Gastrocnemius medialis (tissue), 4 donors: ENCODE measurements around the gene PARD6A. TPM values are rescaled to one million over a fixed set of nuclear protein-coding genes. Genes with fewer than 3 reads are reported as not detected.
A peak's percentile ranks its signal among the peaks of the same experiment; 100 is the strongest.

Experiments
- ATAC-seq, 2 donors: fragments of 150-250 bp; one replicate each; pipeline ENCODE4 v1.9.1; 2016
- DNase-seq, 2 donors: peaks; one replicate each; pipeline ENCODE4 v3.0.0-alpha.2; 2019
- H3K27ac ChIP-seq, 4 donors: fragments of 200-600 bp; sonication (generic); 1 replicate in 1 of 4; 2 replicates in 3 of 4; pipeline ENCODE4 v1.5.1; 2016 to 2018; ENCODE audit warnings: mild to moderate bottlenecking in 2 of 4, moderate library complexity in 1 of 4
- H3K27me3 ChIP-seq, 3 donors: fragments of 200-600 bp; sonication (generic) in 2 of 3; 1 replicate in 1 of 3; 2 replicates in 2 of 3; pipeline versions ENCODE4 v1.5.1 to v1.6.0; 2016 to 2019; ENCODE audit warnings: mild to moderate bottlenecking in 1 of 3, moderate library complexity in 1 of 3
- H3K36me3 ChIP-seq, 2 donors: fragments of 200-600 bp; sonication (generic) in 1 of 2; one replicate each; pipeline ENCODE4 v1.5.1; 2017 to 2018
- H3K4me1 ChIP-seq, 2 donors: fragments of 200-600 bp; sonication (generic) in 1 of 2; one replicate each; pipeline ENCODE4 v1.5.1; 2016 to 2017; ENCODE audit warnings: mild to moderate bottlenecking in 2 of 2
- H3K4me3 ChIP-seq, 4 donors: fragments of 200-600 bp; sonication (generic) in 3 of 4; 1 replicate in 1 of 4; 2 replicates in 3 of 4; pipeline ENCODE4 v1.5.1; 2016 to 2019; ENCODE audit warnings: mild to moderate bottlenecking in 2 of 4
- H3K9me3 ChIP-seq, 3 donors: fragments of 200-600 bp; sonication (generic) in 2 of 3; 1 replicate in 1 of 3; 2 replicates in 2 of 3; pipeline ENCODE4 v1.5.1; 2016 to 2019
- CTCF ChIP-seq, 5 experiments: fragments of 450-650 bp in 3 of 5; fragments of 200-600 bp in 2 of 5; sonication (generic) in 2 of 5; IDR thresholded peaks in 4 of 5; conservative IDR thresholded peaks in 1 of 5; 1 replicate in 4 of 5; 2 replicates in 1 of 5; pipeline ENCODE4 v1.5.1; 2016 to 2019; ENCODE audit warnings: antibody characterized with exemption in 5 of 5, mild to moderate bottlenecking in 3 of 5, moderate library complexity in 3 of 5
- POLR2A ChIP-seq, 2 donors: fragments of 450-650 bp; IDR thresholded peaks; one replicate each; pipeline ENCODE4 v1.6.1; 2017; ENCODE audit warnings: antibody characterized with exemption in 2 of 2, mild to moderate bottlenecking in 2 of 2, moderate library complexity in 2 of 2
- in situ Hi-C, 4 donors: fragments of 200-750 bp; cut with MboI; loops; one replicate each; pipeline versions ENCODE4 v1.15.0 to v1.8.0; 2017; ENCODE audit warnings: low sequenced_read_pairs in 4 of 4
- intact Hi-C: fragments of 100-400 bp; cut with DNase I; formaldehyde crosslinking; loops from one replicate; pipeline ENCODE4 v1.15.1; 2023; ENCODE audit warnings: low total_unique reads
- total RNA-seq, 4 donors: library from RNA; depleted of rRNA; stranded (reverse); fragments of >200 nt; gene quantifications; one replicate each; pipeline versions ENCODE4 v1.1.0 to v1.2.3, GENCODE V29; 2016

Gene PARD6A
- total RNA-seq, 4 donors from 2014 or later, result 2.7 to 17.3 (median 12.5) TPM

GRCh38 chr16:67645397-67646121 lies 15.2 kb upstream of the PARD6A start:
- in situ Hi-C loops, result loop anchor here in 2 of 4 donors (10.0 to 25.0 kb wide), 2 partner anchors 101 to 133 kb away; no protein-coding TSS in a partner anchor

GRCh38 chr16:67647111-67647651 lies 13.6 kb upstream of the PARD6A start:
- Histone ChIP-seq H3K4me1 (peaks cover 2 to 11% of the 10 kb centered on the region in 2 donors), H3K9me3 (no peaks in the 10 kb centered on the region), H3K27ac (no peak overlapping the region), H3K27me3 (peaks cover 61 to 67% (median 66%) of the 10 kb centered on the region in 3 donors), H3K4me3 (no peak overlapping the region), H3K36me3 (no peaks in the 10 kb centered on the region)
- intact Hi-C loops, result no loop called here
- in situ Hi-C loops, result loop anchor here in 2 of 4 donors (10.0 to 25.0 kb wide), 2 partner anchors 102 to 135 kb away; no protein-coding TSS in a partner anchor
- no peak for DNase-seq
- TF ChIP-seq POLR2A (IDR thresholded peaks at IDR 0.05) (no peak), CTCF (IDR thresholded peaks at IDR 0.05 in 4 of 5, conservative IDR thresholded peaks at IDR 0.05 in 1 of 5) (no peak)
- no peak for ATAC-seq

More at GRCh38 chr16:67645397-67646121, 15.2 kb upstream of the PARD6A start:
- Histone ChIP-seq H3K27me3 (peaks cover 47 to 54% (median 52%) of the 10 kb centered on the region in 3 donors), H3K27ac (no peak overlapping the region), H3K4me3 (peak overlapping the region in 1 of 4 donors; percentile 44), H3K36me3 (no peaks in the 10 kb centered on the region), H3K9me3 (no peaks in the 10 kb centered on the region), H3K4me1 (peaks cover 9 to 27% of the 10 kb centered on the region in 2 donors)
- intact Hi-C loops, result loop anchor here (2.0 kb wide), 1 partner anchor 99 kb away; no protein-coding TSS in a partner anchor
- TF ChIP-seq POLR2A (IDR thresholded peaks at IDR 0.05) (no peak), CTCF (IDR thresholded peaks at IDR 0.05 in 4 of 5, conservative IDR thresholded peaks at IDR 0.05 in 1 of 5) (no peak)
- DNase-seq (no peak), ATAC-seq (no peak)

- intact Hi-C loops, result no loop called here
- Histone ChIP-seq H3K27ac (no peak overlapping the region), H3K27me3 (peaks cover 64 to 71% (median 70%) of the 10 kb centered on the region in 3 donors), H3K4me1 (peaks cover 0 to 6% of the 10 kb centered on the region in 2 donors), H3K36me3 (no peaks in the 10 kb centered on the region), H3K9me3 (no peaks in the 10 kb centered on the region), H3K4me3 (no peak overlapping the region)
- in situ Hi-C loops, result loop anchor here in 2 of 4 donors (10.0 to 25.0 kb wide), 2 partner anchors 103 to 135 kb away; no protein-coding TSS in a partner anchor
- ATAC-seq (no peak), DNase-seq (no peak)
- no peak for TF ChIP-seq CTCF (IDR thresholded peaks at IDR 0.05 in 4 of 5, conservative IDR thresholded peaks at IDR 0.05 in 1 of 5)
- TF ChIP-seq POLR2A (IDR thresholded peaks at IDR 0.05), result no peak
These were observed 13.1 kb upstream of the PARD6A start for GRCh38 chr16:67647681-67648080.

- Histone ChIP-seq H3K27me3 (peaks cover 65 to 72% (median 71%) of the 10 kb centered on the region in 3 donors), H3K9me3 (no peaks in the 10 kb centered on the region), H3K36me3 (no peaks in the 10 kb centered on the region), H3K27ac (no peak overlapping the region), H3K4me3 (no peak overlapping the region), H3K4me1 (peaks cover 1 to 6% of the 10 kb centered on the region in 2 donors)
- no peak for ATAC-seq
- in situ Hi-C loops (loop anchor here in 2 of 4 donors (10.0 to 25.0 kb wide), 2 partner anchors 103 to 136 kb away; no protein-coding TSS in a partner anchor), intact Hi-C loops (no loop called here)
- TF ChIP-seq POLR2A (IDR thresholded peaks at IDR 0.05) (no peak), CTCF (IDR thresholded peaks at IDR 0.05 in 4 of 5, conservative IDR thresholded peaks at IDR 0.05 in 1 of 5) (no peak)
- DNase-seq, result no peak
These were observed 12.5 kb upstream of the PARD6A start for GRCh38 chr16:67648088-67648763.
